Right ventricle myocardium superior (tissue), 1 donor: ENCODE results near the gene BRD7. TPM values are rescaled to one million over a fixed set of nuclear protein-coding genes. Genes with fewer than 3 reads are reported as not detected.

ENCODE experiments used
- ATAC-seq: fragments of 200-7000 bp; cut with Tn5 transposase; one replicate; pipeline ENCODE4 v1.9.1; 2020; ENCODE audit warnings: mild to moderate bottlenecking; ENCODE audit not compliant: poor library complexity
- DNase-seq: peaks from one replicate; pipeline ENCODE4 v3.0.0-alpha.2; 2020
- intact Hi-C: fragments of 100-400 bp; cut with DNase I; formaldehyde crosslinking; loops from one replicate; pipeline ENCODE4 v1.11.2; 2022
- total RNA-seq: library from RNA; stranded (reverse); fragmentation: NEBNext Ultra II Directional; extraction: Animal tissue kit (Norgen Biotek cat#: 25700); gene quantifications from one replicate; pipeline ENCODE4 v1.2.1, GENCODE V29; 2021
- donor health status: DM: no; HTN: yes; CAD: no; lungs with severe emphysema.

Gene BRD7
- total RNA-seq, 1 donor from 2014 or later: 39.1 TPM

DNA sequence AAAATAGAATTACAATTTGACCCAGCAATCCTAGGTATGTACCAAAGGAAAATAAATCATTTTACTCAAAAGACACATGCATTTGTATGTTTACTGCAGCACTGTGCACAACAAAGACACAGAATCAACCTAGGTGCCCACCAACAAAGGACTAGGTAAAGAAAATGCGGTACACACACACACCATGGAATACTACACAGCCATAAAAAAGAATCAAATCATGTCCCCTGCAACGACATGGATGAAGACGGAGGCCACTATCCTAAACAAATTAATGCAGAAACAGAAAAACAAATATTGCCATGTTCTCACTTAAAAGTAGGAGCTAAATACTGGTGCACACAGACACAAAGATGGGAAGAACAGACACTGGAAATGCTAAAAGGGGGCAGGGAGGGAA, 36.2 kb downstream of the BRD7 start:
- ATAC-seq (no peak), DNase-seq (no peak)
- intact Hi-C loops: no loop called here

DNA sequence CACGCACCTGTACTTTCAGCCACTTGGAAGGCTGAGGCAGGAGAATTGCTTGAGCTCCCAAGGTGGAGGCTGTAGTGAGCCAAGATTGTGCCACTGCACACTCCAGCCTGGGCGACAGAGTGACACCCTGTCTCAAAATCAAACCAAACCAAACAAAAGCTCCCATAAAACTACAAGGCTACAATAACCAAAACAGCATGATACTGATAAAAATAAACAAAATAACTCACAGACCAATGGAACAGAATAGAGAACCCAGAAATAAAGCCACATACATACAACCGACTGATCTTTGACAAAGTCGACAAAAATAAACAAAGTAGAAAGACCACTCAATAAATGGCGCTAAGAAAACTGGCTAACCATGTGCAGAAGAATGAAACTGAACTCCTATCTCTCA, 37.2 kb downstream of the BRD7 start:
- DNase-seq: no peak
- no peak for ATAC-seq
- intact Hi-C loops: no loop called here

DNA sequence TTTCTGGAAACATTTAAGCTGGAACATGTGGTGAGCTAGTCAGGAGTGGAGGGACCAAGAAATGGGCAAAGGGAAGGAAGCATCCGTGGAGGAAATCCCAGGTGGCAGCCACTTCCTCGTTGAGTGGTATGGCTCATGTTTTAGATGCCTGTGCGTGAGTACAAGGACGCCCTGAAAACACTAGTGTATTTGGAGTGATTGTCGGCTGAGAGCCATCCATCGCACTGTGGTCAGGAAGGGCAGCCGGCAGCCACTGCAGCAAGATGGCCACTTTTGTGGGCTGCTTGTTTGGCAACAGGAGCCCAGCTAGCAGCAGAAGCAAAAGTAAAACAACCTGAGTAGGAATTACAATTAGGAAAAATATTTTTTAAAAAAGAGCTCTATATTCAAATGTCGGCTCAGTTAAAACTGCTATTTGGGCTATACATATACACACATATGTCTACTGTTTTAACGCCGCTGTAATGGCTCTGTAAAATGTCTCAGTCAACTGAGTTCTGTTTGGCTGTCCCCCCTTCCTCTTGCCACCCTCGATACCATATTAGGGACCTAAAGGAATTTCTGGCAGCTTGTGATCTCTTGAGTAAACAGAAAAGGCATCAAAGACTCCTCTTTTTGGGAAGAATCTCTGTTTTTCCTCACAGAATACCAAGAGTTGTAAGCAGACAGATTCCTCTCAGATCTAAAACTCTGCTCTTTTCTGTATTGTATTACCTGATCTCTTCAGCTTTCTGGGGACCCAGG, 39.2 kb downstream of the BRD7 start:
- no peak for DNase-seq
- intact Hi-C loops: no loop called here

DNA sequence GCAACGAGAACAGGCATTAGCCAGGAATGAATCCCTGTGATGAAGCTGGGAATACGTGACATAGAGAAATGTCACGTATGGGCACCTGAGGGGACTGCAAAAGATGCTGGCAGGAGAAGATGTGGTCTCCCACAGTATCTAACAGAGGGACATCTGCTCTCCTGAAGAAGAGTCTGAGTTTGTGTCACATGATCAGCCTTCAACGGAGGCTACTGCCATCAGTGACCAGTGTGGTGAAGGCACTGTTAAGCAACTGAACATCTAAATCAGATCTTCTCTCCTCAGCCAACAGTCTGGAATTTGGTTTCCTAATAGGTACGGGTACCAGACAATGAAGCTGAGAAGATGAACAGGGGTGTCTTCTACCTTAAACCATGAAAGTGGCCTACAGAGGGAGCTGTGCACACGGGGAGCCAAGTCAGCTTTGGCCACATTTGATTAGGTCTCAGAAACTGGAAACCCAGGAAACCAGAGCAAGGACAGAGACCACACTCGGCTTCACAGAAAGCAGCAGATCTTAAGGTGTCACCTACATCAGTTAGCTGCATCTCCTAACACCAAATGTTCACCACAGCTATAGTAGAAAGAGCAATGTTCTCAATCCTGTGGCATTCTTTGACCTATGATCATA, 41.8 kb downstream of the BRD7 start:
- intact Hi-C loops: no loop called here
- DNase-seq (no peak), ATAC-seq (peak; percentile 45)

More for the DNA sequence above, 39.2 kb downstream of the BRD7 start:
- ATAC-seq: no peak

DNA sequence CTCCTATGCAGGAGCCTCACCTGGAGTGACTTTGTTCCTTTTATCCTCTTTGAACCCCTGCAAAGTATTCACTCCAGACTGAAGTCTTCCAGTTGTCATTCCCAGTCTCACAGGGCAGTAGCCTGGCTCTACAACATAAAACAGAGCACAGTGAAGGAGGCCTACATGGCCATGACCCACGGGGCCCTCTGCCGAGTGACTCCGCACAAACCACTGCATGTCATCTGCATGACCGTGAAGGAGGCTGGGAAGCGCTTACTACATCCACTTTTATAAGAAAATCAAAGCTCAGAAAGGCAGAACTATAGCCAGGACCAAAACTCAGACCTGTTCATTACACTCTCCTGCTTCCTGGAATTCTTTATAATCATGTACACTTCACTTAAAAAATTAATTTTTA, 42.5 kb downstream of the BRD7 start:
- DNase-seq (no peak), ATAC-seq (no peak)
- intact Hi-C loops: no loop called here

DNA sequence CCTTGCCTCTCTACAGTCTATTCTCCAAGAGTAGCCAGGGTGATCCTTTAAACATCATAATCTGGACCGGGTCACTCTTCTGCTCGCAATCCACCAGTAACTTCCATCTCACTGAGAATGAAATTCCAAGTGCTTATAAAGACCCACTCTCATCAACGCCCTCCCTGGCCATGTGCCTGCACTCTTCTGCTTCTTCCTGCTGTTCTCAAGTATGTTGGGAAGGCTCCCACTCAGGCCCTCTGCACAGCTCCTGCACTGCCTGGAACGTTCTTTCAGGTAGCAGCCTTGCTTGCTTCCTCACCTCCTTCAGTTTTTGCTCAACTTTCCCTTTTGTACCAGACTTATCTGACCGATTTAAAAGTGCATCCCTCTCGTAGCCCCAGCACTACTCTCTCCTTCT, 44.4 kb downstream of the BRD7 start:
- ATAC-seq: no peak
- DNase-seq: no peak
- intact Hi-C loops: no loop called here

DNA sequence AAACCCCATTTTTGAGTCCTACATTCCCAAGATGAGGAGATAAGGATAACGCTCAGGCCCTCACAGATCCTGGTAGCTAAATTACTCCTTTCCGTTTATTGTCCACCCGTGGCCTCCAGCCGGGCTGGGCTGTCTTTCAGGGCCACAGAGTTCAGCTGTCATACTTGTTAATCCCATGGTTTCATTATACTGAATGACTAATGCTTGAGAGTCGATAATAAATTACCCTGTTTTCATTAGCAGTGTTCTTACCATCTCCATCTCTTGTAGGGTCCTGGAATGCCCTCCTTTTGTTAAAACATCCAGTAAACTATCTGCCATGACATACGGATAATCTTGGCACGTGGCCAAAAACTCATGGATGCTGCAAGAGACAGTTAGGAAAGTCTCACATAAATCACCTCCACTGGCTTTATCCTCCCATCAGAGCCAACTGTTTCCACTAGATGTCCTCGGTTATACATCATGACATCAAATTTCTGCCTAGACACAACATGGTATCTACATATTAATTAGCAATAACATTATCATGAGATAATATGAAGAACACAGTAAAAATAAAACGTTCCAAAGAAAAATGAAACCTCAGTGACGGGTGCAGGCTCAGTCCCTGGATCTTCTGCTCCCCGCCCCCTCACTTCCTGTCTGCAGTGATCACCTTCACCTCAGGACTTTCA, 45.3 kb downstream of the BRD7 start:
- DNase-seq (no peak), ATAC-seq (peak; percentile 18)
- intact Hi-C loops: no loop called here

DNA sequence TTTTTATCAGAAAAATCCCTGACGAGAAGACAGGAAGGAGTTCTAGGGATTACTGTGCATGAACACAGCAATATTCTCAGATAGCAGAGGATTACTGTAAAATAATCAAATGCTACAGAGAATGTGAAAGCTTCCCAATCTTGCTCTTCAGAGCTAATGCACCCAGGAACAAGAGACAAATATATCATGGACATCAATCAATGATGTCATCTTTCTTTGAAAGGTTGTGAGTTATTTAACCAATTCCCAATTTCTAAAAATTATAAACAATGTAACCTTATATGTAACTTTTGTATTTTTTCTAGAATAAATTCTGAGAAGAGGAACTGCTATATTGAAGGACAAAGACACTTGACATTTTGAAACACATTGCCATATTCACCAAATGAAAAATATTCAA, 46.5 kb downstream of the BRD7 start:
- ATAC-seq (no peak), DNase-seq (no peak)
- intact Hi-C loops: no loop called here

DNA sequence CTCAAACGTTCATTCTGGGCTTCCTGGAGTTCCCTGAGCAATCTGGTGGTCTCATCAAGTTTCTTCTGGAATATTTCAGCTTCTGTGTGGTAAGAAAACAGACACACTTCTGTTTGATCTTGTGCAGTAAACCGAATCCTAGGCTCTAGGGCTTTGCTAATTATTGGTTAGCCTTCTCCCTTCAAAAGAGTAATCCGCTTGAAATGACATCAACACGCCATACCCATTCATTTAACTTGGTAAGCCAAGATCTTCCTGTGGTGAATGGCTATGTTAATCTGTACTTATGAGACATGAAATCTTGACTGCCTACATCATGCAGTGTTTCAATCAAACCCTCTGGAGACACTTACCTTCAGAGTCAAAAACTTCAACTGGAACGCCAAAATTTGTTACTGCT, 48.5 kb downstream of the BRD7 start:
- intact Hi-C loops: no loop called here
- DNase-seq: no peak
- no peak for ATAC-seq

DNA sequence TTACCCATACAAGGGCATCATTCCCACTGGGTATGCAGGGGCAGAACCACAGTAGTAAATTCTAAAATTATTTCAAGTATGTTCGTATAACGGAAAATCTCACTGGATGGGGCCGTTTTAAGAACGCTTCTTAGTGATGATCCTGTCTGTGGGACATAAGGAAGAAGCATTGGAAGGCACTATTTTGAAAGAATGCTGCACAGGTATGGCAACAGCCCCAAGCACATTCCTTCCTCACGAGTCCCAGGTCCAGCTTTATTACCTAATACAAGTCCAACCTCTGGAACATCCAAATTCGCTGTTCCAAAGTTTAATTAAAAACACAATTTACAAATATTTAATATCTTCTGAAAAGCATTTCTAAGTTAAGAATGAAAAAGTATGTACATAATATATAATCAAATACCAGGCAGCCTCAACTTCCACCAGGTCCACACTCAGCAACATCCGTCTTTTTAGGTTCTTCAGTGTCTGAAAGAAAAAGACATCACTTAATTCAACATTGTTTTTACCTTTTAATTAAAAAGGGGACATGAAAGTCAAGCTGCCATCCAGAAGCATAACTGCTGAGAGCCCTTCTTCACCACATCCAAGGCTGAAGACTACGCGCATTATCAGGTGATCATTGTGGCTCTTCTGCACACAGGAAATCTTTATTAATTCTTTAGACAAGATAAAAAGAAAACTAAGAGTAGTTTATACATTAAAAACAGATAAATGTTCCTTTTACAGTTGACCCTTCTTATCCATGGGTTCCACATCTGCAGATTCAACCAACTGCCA, 49.8 kb downstream of the BRD7 start:
- ATAC-seq (no peak), DNase-seq (no peak)
- intact Hi-C loops: no loop called here

DNA sequence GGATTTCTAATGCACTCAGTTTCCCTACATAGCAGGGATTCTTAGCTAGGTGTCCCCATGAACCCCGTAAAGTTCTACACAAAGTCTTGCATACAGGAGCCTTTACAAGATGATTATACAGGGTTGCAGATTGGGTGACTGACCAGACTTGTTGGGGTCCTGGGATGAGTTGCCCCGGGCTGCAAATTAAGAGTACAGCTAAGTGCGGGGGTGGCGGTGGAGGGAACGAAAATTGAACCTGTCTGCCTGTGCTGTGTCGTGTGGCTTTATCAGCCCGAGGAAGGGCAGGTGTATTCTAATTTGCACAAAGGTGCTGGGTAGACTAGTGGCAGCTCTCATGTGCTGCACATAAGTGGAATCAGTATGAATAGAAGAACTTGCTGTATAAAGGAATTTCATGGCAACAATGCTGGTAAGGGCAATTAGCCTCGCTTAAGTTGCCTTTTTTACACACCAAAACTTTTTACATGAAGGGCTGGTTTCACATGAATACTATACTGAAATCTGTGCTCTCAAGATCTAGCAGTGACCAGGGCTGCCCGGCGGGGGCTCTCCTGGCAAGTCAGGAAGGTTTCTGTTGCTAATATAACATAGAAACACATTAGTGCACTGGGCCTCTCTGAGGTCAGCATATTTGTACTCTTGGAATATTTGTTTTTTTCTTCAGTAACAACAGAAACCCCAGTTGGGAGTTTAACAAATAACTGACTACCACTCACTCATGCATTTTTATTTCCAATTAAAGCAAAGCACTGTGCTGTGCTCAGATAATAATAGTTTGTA, 51.7 kb downstream of the BRD7 start:
- ATAC-seq (no peak), DNase-seq (peak; percentile 29)
- intact Hi-C loops: no loop called here

DNA sequence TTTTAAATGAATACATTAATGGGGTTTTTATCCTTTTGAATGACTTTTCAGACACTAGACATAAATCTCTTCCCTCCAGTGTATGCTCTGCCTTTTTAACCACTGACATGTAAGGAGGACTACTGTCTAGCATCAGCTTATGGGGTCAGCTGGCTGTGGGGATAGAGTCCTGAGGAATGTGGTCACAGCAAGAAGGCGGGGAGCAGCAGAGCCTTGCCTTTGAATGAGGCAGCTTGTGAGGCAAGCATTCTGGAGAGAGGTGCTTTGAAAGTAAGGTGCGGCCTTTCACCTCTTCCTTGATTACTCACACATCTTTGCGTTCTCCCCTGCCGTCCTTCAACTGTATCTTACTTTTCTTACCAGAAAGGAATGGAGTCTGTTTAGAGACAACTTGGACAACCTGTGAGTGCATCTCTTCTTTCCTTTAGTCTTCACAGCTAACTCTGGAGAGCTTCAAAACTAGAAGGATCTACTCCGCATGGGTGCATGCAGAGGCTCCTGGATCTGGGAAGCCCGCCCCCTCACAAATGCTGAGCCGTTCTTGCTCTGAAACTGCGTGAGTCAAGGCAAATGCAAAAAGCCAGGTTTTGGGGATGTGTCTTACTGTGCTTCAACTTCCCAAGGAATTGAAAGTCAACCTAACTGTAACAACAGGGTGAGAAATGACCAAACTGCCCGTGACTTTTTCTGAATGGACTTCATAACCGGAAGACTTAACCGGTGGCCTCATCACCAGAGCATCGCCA, 52.5 kb downstream of the BRD7 start:
- ATAC-seq: no peak
- intact Hi-C loops: no loop called here
- no peak for DNase-seq

DNA sequence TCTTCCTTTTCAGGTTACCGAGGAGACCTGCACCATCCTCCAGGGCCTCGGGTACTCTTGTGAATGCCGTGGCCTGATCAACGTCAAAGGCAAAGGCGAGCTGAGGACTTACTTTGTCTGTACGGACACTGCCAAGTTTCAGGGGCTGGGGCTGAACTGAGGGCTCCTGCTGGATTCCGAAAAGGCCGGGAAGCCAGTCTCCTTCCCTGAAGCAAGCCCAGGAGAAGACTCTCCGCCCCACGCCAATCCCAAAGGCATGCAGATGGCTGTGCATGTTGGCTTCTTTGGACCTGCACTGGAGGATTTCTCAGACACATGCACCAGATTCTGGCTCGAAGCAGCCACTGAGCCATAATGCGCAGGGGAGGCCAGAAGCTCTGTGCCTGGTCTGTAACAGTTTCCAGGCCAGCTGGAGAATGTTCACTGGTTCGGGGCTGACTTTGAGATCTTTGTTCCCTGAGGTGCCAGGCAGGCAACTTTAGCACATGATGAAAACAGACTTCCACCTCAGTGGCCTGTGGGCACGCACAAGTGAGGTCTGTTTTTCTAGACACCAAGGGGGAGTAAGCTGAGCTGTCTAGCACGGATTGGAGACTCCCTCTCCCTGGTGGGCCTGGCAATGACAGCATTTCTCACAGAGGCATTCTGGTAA, 53.3 kb downstream of the BRD7 start:
- DNase-seq (peak; percentile 43), ATAC-seq (no peak)
- intact Hi-C loops: no loop called here

DNA sequence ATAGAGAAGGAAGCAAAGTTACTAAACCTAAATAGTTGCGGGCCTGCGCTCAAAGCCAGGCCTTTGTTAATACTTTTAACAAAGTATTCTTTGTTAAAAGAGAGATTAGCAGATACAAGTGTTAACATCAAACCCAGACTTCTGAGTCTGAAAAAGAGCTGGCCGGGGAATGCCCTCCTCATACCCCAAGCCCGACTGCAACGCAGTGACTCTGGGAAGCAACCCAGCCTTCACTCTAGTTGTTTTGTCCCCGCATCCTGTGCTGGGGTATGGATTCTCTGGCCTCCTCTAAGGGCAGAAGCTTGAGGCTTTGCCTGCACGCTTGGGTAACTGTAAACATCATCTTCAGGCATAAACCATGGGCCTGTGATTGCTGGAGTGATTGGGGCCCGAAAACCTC, 54.1 kb downstream of the BRD7 start:
- intact Hi-C loops: no loop called here
- ATAC-seq (no peak), DNase-seq (no peak)

DNA sequence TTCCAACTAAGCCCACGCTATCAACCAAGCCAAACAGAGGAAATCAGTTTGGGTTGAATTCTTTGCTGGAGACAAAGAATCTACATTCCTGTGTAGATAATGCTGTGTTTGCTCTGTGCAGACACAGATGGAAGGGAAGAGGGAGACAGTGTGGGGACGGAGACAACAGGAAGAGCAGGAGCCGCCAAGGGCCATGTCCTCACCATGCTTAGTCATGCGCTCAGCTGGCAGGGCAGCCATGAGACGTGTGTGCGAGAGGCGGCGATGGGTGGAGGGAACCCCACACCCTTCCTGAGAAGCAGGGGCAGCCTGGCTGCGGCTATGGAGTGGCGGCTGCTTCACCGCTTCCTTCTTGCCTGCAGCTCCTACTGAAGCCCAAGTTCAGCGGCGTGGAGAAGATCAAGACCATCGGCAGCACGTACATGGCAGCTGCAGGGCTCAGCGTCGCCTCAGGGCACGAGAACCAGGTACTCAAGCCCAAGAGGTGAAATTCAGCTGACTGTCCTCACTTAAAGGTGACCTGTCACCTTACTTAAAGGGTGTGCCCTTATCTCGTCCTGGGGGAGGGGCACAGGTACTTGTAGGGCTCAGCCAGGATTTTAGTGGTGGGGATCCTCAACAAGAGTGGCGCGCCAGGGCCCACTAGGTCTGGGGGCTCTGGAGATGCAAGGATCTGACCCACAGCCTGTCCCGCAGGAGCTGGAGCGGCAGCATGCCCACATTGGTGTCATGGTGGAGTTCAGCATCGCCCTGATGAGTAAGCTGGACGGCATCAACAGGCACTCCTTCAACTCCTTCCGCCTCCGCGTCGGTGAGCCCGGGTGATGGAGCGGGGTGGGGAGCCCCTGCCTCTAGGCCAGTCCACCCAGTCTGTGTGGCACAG, 55.0 kb downstream of the BRD7 start:
- ATAC-seq (peak; percentile 81), DNase-seq (peak; percentile 88)
- intact Hi-C loops: no loop called here

DNA sequence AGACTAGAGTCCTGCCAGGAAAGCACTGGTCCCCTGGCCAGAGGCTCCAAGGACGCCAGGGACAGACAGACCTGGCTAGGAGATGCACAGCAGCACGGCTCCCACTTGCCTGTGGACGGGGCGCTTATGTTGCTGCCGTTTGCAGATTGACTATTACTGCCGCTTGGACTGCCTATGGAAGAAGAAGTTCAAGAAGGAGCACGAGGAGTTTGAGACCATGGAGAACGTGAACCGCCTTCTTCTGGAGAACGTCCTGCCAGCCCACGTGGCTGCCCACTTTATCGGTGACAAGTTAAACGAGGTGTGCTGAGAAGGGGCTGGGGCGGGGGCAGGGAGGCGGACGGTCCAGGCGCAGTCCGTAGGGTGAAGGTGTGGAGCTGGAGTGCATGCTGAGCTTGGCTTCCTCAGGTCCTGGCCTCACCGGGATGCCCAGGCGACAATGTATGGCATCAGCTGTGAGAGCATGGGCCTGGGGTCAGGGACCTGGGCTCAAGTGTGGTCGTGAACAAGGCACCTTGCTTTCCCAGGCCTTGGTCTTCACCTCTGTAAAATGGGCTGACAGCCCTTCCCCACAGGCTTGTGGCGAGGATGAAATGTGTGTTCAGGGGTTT, 56.8 kb downstream of the BRD7 start:
- DNase-seq (peak; percentile 34), ATAC-seq (no peak)
- intact Hi-C loops: no loop called here
